Panc1 (cell line): ENCODE results near the gene USP31.

ENCODE experiments used
- CTCF ChIP-seq: fragments of 450-650 bp; IDR thresholded peaks from 2 replicates; pipeline ENCODE4 v1.5.1; 2017; ENCODE audit warnings: mild to moderate bottlenecking
- POLR2AphosphoS5 ChIP-seq: IDR thresholded peaks from 2 replicates; pipeline ENCODE4 v1.6.1; 2012; ENCODE audit warnings: mild to moderate bottlenecking, low read depth, low read length, moderate library complexity
- REST ChIP-seq, 2 experiments: IDR thresholded peaks; 2 replicates each; pipeline ENCODE4 v1.6.1; 2011 to 2012; ENCODE audit warnings: low read depth in 2 of 2, control low read depth in 1 of 2, low read length in 1 of 2, mild to moderate bottlenecking in 1 of 2, moderate library complexity in 1 of 2; ENCODE audit not compliant: insufficient read depth in 1 of 2
- SIN3A ChIP-seq: IDR thresholded peaks from 2 replicates; pipeline ENCODE4 v1.6.1; 2012; ENCODE audit warnings: low read depth, mild to moderate bottlenecking, low read length, moderate library complexity, borderline replicate concordance; ENCODE audit not compliant: insufficient read depth
- TCF7L2 ChIP-seq: IDR thresholded peaks from 2 replicates; pipeline ENCODE4 v1.6.1; 2011; ENCODE audit warnings: mild to moderate bottlenecking, low read depth, low read length, inconsistent platforms

GRCh38 chr16:23080747-23081146 lies 68.5 kb downstream of the USP31 start:
- TF ChIP-seq CTCF (no peak), POLR2AphosphoS5 (no peak), REST (IDR thresholded peaks at IDR 0.05; ENCODE audit: insufficient read depth in 1 of 2, low read depth in 2 of 2, low read length in 1 of 2) (no peak), SIN3A (no peak), TCF7L2 (no peak)
